OCI-LY7 (cell line): ENCODE data around the gene PCK2. TPM values are rescaled to one million over a fixed set of nuclear protein-coding genes. Genes with fewer than 3 reads are reported as not detected.

ENCODE experiments used
- BruUV-seq: library from RNA; stranded (reverse); fragments of 400-500 nt; replicated peaks from 2 replicates; lab custom pipeline; 2021; lab: Mats Ljungman, UMichigan
- CTCF ChIA-PET: fragments of 300-600 bp; sonication (Branson Sonifier 250); formaldehyde crosslinking; loops from one replicate; lab custom pipeline; 2022; ENCODE audit warnings: antibody characterized with exemption; ENCODE audit not compliant: unreplicated experiment; lab: Charles Lee
- POLR2A ChIA-PET: fragments of 300-600 bp; sonication (Branson Sonifier 250); formaldehyde crosslinking; loops from one replicate; lab custom pipeline; 2022; ENCODE audit warnings: antibody characterized with exemption; lab: Charles Lee
- DNase-seq: peaks from one replicate; pipeline ENCODE4 v3.0.0-alpha.2; 2015; ENCODE audit warnings: low spot score
- H2AFZ ChIP-seq: fragments of 200-600 bp; sonication (generic), shearing (Covaris generic); 2 replicates; pipeline ENCODE4 v1.6.1; 2014; ENCODE audit warnings: mild to moderate bottlenecking, antibody characterized with exemption, low read length, moderate library complexity
- H3K27ac ChIP-seq: fragments of 200-600 bp; sonication (generic); 2 replicates; pipeline ENCODE4 v1.5.1; 2014; ENCODE audit warnings: mixed run types, low read depth, mild to moderate bottlenecking, moderate library complexity, low read length, inconsistent platforms; ENCODE audit not compliant: poor library complexity, severe bottlenecking
- H3K36me3 ChIP-seq: fragments of 200-600 bp; sonication (generic); 2 replicates; pipeline ENCODE4 v1.6.1; 2014; ENCODE audit warnings: mild to moderate bottlenecking, antibody characterized with exemption, low read length, moderate library complexity, mixed read lengths; ENCODE audit not compliant: insufficient read depth
- H3K4me1 ChIP-seq: fragments of 200-600 bp; sonication (generic); 2 replicates; pipeline ENCODE4 v1.5.1; 2014; ENCODE audit warnings: mild to moderate bottlenecking, low read length; ENCODE audit not compliant: insufficient read depth, poor library complexity, severe bottlenecking
- H3K4me2 ChIP-seq: fragments of 200-600 bp; sonication (generic); 2 replicates; pipeline ENCODE4 v1.6.1; 2014; ENCODE audit warnings: mild to moderate bottlenecking, low read length
- H3K4me3 ChIP-seq: fragments of 200-600 bp; sonication (generic); 2 replicates; pipeline ENCODE4 v1.5.1; 2014; ENCODE audit warnings: mild to moderate bottlenecking, low read depth, low read length; ENCODE audit not compliant: poor library complexity, severe bottlenecking
- H3K79me2 ChIP-seq: fragments of 200-600 bp; sonication (generic); 2 replicates; pipeline ENCODE4 v1.6.1; 2016; ENCODE audit warnings: low read depth, mild to moderate bottlenecking, low read length, moderate library complexity, mixed read lengths; ENCODE audit not compliant: insufficient read depth
- H3K9me2 ChIP-seq: fragments of 200-600 bp; sonication (generic); 2 replicates; pipeline ENCODE4 v1.6.1; 2016; ENCODE audit warnings: mild to moderate bottlenecking, low read length, mixed read lengths; ENCODE audit not compliant: insufficient read depth
- H3K9me3 ChIP-seq: fragments of 200-600 bp; sonication (generic); 2 replicates; pipeline ENCODE4 v1.6.1; 2014; ENCODE audit warnings: mild to moderate bottlenecking, mixed run types, low read length, mixed read lengths
- H4K20me1 ChIP-seq: fragments of 200-600 bp; sonication (generic); 2 replicates; pipeline ENCODE4 v1.6.1; 2014; ENCODE audit warnings: mild to moderate bottlenecking, antibody characterized with exemption, low read length, moderate library complexity, mixed read lengths; ENCODE audit not compliant: insufficient read depth
- CTCF ChIP-seq: fragments of 200-600 bp; sonication (generic); conservative IDR thresholded peaks from 2 replicates; pipeline ENCODE4 v1.5.1; 2014; ENCODE audit warnings: mild to moderate bottlenecking, antibody characterized with exemption, low read length, moderate library complexity, mixed read lengths
- EZH2phosphoT487 ChIP-seq: fragments of 200-600 bp; sonication (generic); IDR thresholded peaks from 2 replicates; pipeline ENCODE4 v1.6.1; 2018; ENCODE audit warnings: low read depth, borderline replicate concordance, mild to moderate bottlenecking, mixed run types, antibody characterized with exemption, low read length, moderate library complexity, mixed read lengths
- intact Hi-C: fragments of 100-400 bp; cut with micrococcal nuclease; formaldehyde crosslinking; loops from one replicate; pipeline ENCODE4 v1.10.0; 2022; ENCODE audit not compliant: unreplicated experiment
- total RNA-seq, 2 experiments: library from RNA; depleted of rRNA in 1 of 2; stranded (reverse); fragments of >200 nt in 1 of 2; shearing (Covaris generic) in 1 of 2; gene quantifications; 2 replicates each; pipeline ENCODE4 v1.2.3, GENCODE V29; 2014 to 2022

PCK2 gene
- total RNA-seq, 2 experiments from 2014 or later = 43.6 to 130 TPM

- Histone ChIP-seq H3K4me3 (no peak overlapping the region), H3K9me2 (no peaks in the 10 kb centered on the region), H4K20me1 (no peaks in the 10 kb centered on the region), H3K36me3 (no peaks in the 10 kb centered on the region), H3K79me2 (no peaks in the 10 kb centered on the region), H3K9me3 (no peaks in the 10 kb centered on the region), H2AFZ (no peak overlapping the region), H3K27ac (no peak overlapping the region), H3K4me1 (no peaks in the 10 kb centered on the region), H3K4me2 (no peak overlapping the region)
- intact Hi-C loops = no loop called here
- no TSS peak for BruUV-seq
- ChIA-PET CTCF (interaction anchor here (0.6 kb wide), 1 partner anchor 8 kb away, joined by 3 read pairs; no protein-coding TSS in a partner anchor), POLR2A (interaction anchor here (1.0 kb wide), 1 partner anchor 15 kb away, joined by 4 read pairs; no protein-coding TSS in a partner anchor)
- no peak for DNase-seq
- TF ChIP-seq EZH2phosphoT487 = no peak
These were observed 26.7 kb upstream of the PCK2 start for GRCh38 chr14:24067133-24068082.

- no peak overlapping the region for H3K4me2 ChIP-seq
- H2AFZ ChIP-seq = no peak overlapping the region
- H3K4me3 ChIP-seq = no peak overlapping the region
- intact Hi-C loops = no loop called here
- DNase-seq = no peak
- ChIA-PET CTCF (interaction anchor here (1.2 kb wide), 1 partner anchor 8 kb away, joined by 3 read pairs; no protein-coding TSS in a partner anchor), POLR2A (no interaction called here)
- no peaks in the 10 kb centered on the region for H3K79me2 ChIP-seq
- no TSS peak for BruUV-seq
- TF ChIP-seq EZH2phosphoT487 (no peak), CTCF (no peak)
- no peaks in the 10 kb centered on the region for H3K36me3 ChIP-seq
- no peaks in the 10 kb centered on the region for H4K20me1 ChIP-seq
- H3K9me2 ChIP-seq = no peaks in the 10 kb centered on the region
- no peaks in the 10 kb centered on the region for H3K9me3 ChIP-seq
- no peaks in the 10 kb centered on the region for H3K4me1 ChIP-seq
- no peak overlapping the region for H3K27ac ChIP-seq
These were observed 25.2 kb upstream of the PCK2 start for GRCh38 chr14:24068711-24069410.

GRCh38 chr14:24069411-24069735 lies 24.7 kb upstream of the PCK2 start:
- Histone ChIP-seq H4K20me1 (no peaks in the 10 kb centered on the region), H3K27ac (no peak overlapping the region), H2AFZ (no peak overlapping the region), H3K9me3 (no peaks in the 10 kb centered on the region), H3K4me1 (no peaks in the 10 kb centered on the region), H3K9me2 (no peaks in the 10 kb centered on the region), H3K36me3 (no peaks in the 10 kb centered on the region), H3K79me2 (no peaks in the 10 kb centered on the region), H3K4me3 (no peak overlapping the region), H3K4me2 (no peak overlapping the region)
- ChIA-PET POLR2A (interaction anchor here (2.1 kb wide), 1 partner anchor 11 kb away, joined by 9 read pairs; no protein-coding TSS in a partner anchor), CTCF (interaction anchor here (1.2 kb wide), 1 partner anchor 8 kb away, joined by 3 read pairs; no protein-coding TSS in a partner anchor)
- DNase-seq = no peak
- intact Hi-C loops = no loop called here
- TF ChIP-seq EZH2phosphoT487 (no peak), CTCF (no peak)
- BruUV-seq = no TSS peak
